Measurements from ENCODE around the gene FBXO27. TPM values are rescaled to one million over a fixed set of nuclear protein-coding genes. Genes with fewer than 3 reads are reported as not detected.

Gene FBXO27
- total and polyA plus RNA-seq, 2 of the 8 experiments (the other 6 are each of a cell fraction or from before 2014, with no cell fraction given) = 10.9 to 25.5 TPM

- TF ChIP-seq PHF8 (conservative IDR thresholded peaks at IDR 0.05; ENCODE audit: low read depth, low read length) (peak; percentile 22; the same call in 1 of the 2 replicates), KDM1A (IDR thresholded peaks at IDR 0.05; ENCODE audit: borderline replicate concordance, low read length) (0 out of 2 replicates have a peak, but pooled peaks have one; percentile 20), CHD1 (IDR thresholded peaks at IDR 0.05; ENCODE audit: low read depth, low read length) (no peak), CTCF (IDR thresholded peaks at IDR 0.05; ENCODE audit: control extremely low read depth in 1 of 3, insufficient read depth in 1 of 3, low read depth in 1 of 3, low read length in 3 of 3) (no peak), USF2 (IDR thresholded peaks at IDR 0.05; ENCODE audit: low read length) (no peak), SIRT6 (IDR thresholded peaks at IDR 0.05; ENCODE audit: low read length) (no peak), TAF7 (optimal IDR thresholded peaks at IDR 0.05; ENCODE audit: borderline replicate concordance, low read depth, low read length) (no peak), RFX5 (IDR thresholded peaks at IDR 0.05; ENCODE audit: borderline replicate concordance, low read depth, low read length) (no peak), RBBP5 (IDR thresholded peaks at IDR 0.05; ENCODE audit: borderline replicate concordance, low read depth, low read length) (peak; percentile 19; the same call in 1 of the 2 replicates), JUN (IDR thresholded peaks at IDR 0.05; ENCODE audit: low read depth, low read length) (no peak), JUND (IDR thresholded peaks at IDR 0.05; ENCODE audit: low read length) (no peak), RAD21 (IDR thresholded peaks at IDR 0.05 in 1 of 2, conservative IDR thresholded peaks at IDR 0.05 in 1 of 2; ENCODE audit: low read depth in 2 of 2, low read length in 2 of 2) (peak in 1 of 2 experiments; percentile 11; a peak in 1 of 4 replicates), ZNF274 (IDR thresholded peaks at IDR 0.05; ENCODE audit: borderline replicate concordance, extremely low read depth, low read length) (no peak), POLR2A (IDR thresholded peaks at IDR 0.05; ENCODE audit: control extremely low read depth in 1 of 2, low read depth in 2 of 2, low read length in 2 of 2) (peak in 1 of 2 experiments; percentile 61; a peak in 1 of 3 replicates), KDM5A (IDR thresholded peaks at IDR 0.05; ENCODE audit: low read length) (no peak), SRF (IDR thresholded peaks at IDR 0.05; ENCODE audit: low read depth, low read length) (no peak), SP2 (IDR thresholded peaks at IDR 0.05; ENCODE audit: low read length) (no peak)
- TF ChIP-seq, protein P1, sequence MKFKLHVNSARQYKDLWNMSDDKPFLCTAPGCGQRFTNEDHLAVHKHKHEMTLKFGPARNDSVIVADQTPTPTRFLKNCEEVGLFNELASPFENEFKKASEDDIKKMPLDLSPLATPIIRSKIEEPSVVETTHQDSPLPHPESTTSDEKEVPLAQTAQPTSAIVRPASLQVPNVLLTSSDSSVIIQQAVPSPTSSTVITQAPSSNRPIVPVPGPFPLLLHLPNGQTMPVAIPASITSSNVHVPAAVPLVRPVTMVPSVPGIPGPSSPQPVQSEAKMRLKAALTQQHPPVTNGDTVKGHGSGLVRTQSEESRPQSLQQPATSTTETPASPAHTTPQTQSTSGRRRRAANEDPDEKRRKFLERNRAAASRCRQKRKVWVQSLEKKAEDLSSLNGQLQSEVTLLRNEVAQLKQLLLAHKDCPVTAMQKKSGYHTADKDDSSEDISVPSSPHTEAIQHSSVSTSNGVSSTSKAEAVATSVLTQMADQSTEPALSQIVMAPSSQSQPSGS (IDR thresholded peaks at IDR 0.05; ENCODE audit: low read length) = no peak
Measured at GRCh38 chr19:39032063-39032918, at the start of gene FBXO27 (continued).

Data from H1 (cell line).